Thymus (tissue), 11 donors: ENCODE measurements around the gene LSP1. TPM values are rescaled to one million over a fixed set of nuclear protein-coding genes. Genes with fewer than 3 reads are reported as not detected.
"Not testable (repeated sequence)": the region's sequence is repeated elsewhere in the genome, so short reads cannot be mapped to it uniquely, and the experiment has no call there.

Experiments used
- DNase-seq, 9 donors: peaks; one replicate each; pipeline ENCODE4 v3.0.0-alpha.2; 2013; ENCODE audit warnings: low spot score in 9 of 9, low read depth in 6 of 9, missing footprints in 1 of 9
- H3K27ac ChIP-seq, 2 donors: one replicate each; pipeline ENCODE4 v1.5.1; 2013; ENCODE audit warnings: control low read depth in 1 of 2, low read depth in 1 of 2, low read length in 1 of 2, mild to moderate bottlenecking in 1 of 2, moderate library complexity in 1 of 2
- H3K27me3 ChIP-seq, 2 donors: one replicate each; pipeline ENCODE4 v1.5.1; 2013; ENCODE audit warnings: low read length in 1 of 2; ENCODE audit not compliant: control insufficient read depth in 2 of 2, insufficient read depth in 1 of 2
- H3K36me3 ChIP-seq, 2 donors: one replicate each; pipeline ENCODE4 v1.5.1; 2013; ENCODE audit warnings: low read length in 1 of 2, mild to moderate bottlenecking in 1 of 2, moderate library complexity in 1 of 2; ENCODE audit not compliant: control insufficient read depth in 2 of 2, insufficient read depth in 2 of 2
- H3K4me1 ChIP-seq, 2 donors: one replicate each; pipeline ENCODE4 v1.5.1; 2013; ENCODE audit warnings: low read length in 2 of 2; ENCODE audit not compliant: control insufficient read depth in 2 of 2, insufficient read depth in 2 of 2
- H3K4me3 ChIP-seq, 2 donors: one replicate each; pipeline ENCODE4 v1.5.1; 2013; ENCODE audit warnings: low read length in 2 of 2, control low read depth in 1 of 2, mild to moderate bottlenecking in 1 of 2
- H3K9me3 ChIP-seq, 2 donors: one replicate each; pipeline ENCODE4 v1.5.1; 2013; ENCODE audit warnings: low read length in 1 of 2, mild to moderate bottlenecking in 1 of 2; ENCODE audit not compliant: control insufficient read depth in 2 of 2, insufficient read depth in 1 of 2
- WGBS: extraction: QIAGEN DNeasy Blood & Tissue Kit; methylation state at CpG from one replicate; pipeline ENCODE4 v1.1.7; 2013; 5-methylcytosine and 5-hydroxymethylcytosine counted together
- polyA plus RNA-seq: library from polyadenylated mRNA; stranded (reverse); fragments of 200-250 nt; gene quantifications from one replicate; pipeline ENCODE4 v1.2.3, GENCODE V29; 2013
- total RNA-seq: library from RNA; stranded (reverse); fragments of 120-200 nt; gene quantifications from one replicate; pipeline ENCODE4 v1.2.4, GENCODE V29; 2013
- donor health status: healthy.

LSP1 gene
- total and polyA plus RNA-seq, 2 donors = 138 to 179 TPM

DNA sequence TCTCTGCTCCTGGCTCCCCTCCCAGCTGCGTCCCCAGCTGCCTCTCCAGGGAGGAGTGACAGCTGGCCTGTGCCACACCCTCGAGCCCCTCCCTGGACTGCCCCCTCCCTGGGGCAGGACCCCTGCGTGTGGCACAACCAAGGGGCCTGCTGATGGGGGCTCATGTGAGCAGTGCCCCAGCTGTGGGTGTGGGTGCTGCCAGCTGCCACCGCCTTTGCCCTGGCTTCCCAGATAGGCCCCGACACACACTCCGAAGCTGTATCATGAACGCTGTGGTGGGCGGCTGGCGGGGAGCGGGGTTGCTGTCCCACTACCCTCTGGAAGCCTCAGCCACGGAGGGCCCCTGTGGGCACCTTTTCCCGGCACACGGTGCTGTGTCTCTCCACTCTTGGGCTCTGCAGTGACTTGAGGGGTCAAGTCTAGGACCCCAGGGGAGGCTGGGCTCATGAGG is 23.0 kb downstream of the LSP1 start:
- H3K4me1 ChIP-seq = peaks cover 0 to 24% of the 10 kb centered on the region in 2 donors
- WGBS = 81% methylated on average over 13 of the region's 13 CpGs
- H3K9me3 ChIP-seq, H3K36me3 ChIP-seq, H3K27ac ChIP-seq, H3K4me3 ChIP-seq, DNase-seq, H3K27me3 ChIP-seq: not testable (repeated sequence)

DNA sequence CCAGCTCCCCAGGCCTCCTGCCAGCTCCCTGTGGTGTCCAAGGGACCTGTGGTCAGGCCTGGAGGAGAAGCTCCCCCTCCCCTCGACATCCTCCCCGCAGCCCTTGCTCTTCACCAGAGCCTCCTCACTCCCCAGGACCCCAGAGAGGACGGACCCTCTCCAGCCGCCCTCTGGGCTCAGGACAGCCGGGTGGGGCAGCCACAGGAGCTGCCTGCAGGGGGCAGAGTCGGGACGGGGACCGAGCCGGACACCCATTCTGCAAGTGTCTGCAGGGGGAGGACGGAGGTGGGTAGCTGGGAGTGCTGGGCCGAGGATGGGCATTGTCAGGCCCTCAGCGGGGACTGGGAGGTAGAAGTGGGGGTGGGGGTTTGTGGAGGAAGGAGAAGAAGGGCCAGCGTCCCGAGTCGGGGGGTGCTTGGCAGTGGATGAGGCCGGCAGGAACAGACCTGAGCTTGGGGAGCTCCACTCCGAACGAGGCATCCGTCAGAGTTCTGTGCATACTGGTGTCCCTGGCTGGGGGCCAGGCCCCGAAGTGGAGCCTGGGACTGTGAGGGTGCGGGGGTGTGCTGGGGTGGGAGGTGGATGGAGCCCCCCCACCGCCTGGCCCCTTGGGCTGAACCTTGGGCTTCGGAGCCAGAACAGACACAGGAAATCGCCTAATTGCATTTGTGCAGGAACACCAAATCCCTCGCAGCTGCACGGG is 23.6 kb downstream of the LSP1 start:
- no peak for DNase-seq
- H3K4me3 ChIP-seq = no peak overlapping the region
- H3K9me3 ChIP-seq = no peaks in the 10 kb centered on the region
- no peak overlapping the region for H3K27ac ChIP-seq
- WGBS = 82% methylated on average over 26 of the region's 26 CpGs
- peaks cover 0 to 4% of the 10 kb centered on the region in 2 donors for H3K36me3 ChIP-seq
- H3K4me1 ChIP-seq = peaks cover 0 to 25% of the 10 kb centered on the region in 2 donors
- H3K27me3 ChIP-seq = no peaks in the 10 kb centered on the region

DNA sequence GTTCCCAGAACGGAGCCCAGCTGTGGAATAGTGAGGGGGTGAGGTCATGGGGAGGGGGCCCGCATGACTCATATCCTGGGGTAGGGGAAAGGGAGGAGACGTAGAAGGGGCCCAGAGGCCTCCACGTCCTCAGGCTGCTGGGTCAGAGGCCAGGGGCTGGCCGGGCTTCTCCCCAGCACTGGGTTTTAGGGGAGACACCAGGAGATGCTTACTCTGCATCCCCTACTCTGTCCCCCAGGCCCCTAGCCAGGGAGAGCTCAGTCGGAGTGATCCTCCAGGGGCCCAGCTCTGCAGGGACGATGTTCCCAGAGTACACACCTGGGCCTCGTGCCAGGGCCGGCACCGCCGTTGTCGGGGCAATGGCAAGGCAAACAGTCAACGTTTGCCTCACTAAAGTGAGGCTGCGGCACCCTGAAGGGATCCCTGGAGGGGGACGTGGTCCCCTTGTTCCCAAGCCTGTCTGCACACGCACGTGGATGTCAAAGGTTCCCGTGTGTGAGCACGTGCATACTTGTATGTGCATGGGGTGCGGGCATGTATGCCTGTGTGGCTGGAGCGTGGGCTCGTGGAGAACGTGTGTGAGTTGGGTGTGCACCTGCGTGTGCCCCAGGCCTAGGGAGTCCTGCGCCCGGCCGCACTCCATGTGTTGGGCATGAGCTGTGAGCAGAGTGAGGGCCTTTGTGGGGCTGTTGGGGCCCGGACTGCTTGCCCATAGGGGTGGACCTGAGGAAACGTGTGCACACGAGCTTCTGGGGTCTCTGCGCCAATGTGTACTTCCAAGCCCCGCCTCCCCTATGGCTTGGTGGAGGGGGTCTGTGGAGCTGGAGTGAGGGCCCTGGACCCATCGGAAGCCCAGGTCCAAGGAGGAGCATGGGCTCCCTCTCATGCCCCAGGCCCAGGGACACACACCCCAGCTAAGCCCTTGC is 24.6 kb downstream of the LSP1 start:
- Histone ChIP-seq H3K4me1 (peaks cover 0 to 35% of the 10 kb centered on the region in 2 donors), H3K4me3 (no peak overlapping the region), H3K36me3 (peaks cover 0 to 4% of the 10 kb centered on the region in 2 donors), H3K27ac (peak overlapping the region in 1 of 2 donors; percentile 43), H3K9me3 (no peaks in the 10 kb centered on the region), H3K27me3 (no peaks in the 10 kb centered on the region)
- no peak for DNase-seq
- 85% methylated on average over 33 of the region's 33 CpGs for WGBS

DNA sequence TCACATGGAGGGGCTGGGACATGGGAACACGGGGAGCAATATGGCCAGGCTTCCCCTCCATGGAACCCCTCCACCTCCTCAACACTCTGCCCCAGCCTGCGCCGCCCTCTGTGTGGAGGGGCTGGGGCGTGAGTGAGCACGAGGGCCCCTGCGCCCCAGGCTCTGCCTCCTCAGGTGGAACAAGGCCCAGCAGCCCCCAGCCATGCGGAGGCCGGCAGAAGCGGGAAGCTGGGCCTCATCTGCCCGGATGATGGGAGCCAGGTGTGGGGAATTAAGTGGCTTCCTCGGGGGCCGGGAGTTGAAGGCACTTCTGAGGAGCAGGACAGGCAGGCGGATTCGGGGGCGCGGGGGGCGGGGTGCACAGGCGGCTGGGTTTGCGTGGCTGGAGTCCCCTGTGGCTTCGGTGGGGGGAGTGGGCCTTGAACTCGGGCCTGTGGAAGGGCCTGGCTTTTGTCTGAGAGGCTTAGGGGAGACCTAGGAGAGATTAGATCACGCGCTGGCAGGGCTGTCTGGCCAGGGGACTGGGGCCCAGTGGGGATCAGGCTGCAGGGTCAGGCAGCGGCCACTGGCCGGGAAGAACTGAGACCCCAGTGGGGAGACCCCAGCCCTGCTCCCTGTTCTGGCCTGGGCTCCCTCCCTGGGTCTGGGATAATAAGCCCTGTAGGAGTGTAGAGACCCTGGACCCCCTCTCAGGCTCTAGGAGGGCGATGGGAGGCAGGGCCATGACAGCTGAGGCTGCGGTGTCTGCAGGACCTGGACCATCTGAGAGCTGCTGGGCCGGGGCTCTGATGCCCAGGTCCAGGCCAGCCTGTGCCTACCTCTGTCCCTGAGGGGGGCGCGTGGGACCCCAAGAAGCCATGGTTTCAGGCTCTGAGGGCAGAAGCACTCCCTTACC is 25.5 kb downstream of the LSP1 start:
- Histone ChIP-seq H3K4me3 (no peak overlapping the region), H3K27ac (peak overlapping the region in 1 of 2 donors; percentile 43), H3K9me3 (no peaks in the 10 kb centered on the region), H3K36me3 (peaks cover 3 to 10% of the 10 kb centered on the region in 2 donors), H3K4me1 (peaks cover 0 to 44% of the 10 kb centered on the region in 2 donors), H3K27me3 (no peaks in the 10 kb centered on the region)
- DNase-seq = no peak
- WGBS = 95% methylated on average over 30 of the region's 30 CpGs

DNA sequence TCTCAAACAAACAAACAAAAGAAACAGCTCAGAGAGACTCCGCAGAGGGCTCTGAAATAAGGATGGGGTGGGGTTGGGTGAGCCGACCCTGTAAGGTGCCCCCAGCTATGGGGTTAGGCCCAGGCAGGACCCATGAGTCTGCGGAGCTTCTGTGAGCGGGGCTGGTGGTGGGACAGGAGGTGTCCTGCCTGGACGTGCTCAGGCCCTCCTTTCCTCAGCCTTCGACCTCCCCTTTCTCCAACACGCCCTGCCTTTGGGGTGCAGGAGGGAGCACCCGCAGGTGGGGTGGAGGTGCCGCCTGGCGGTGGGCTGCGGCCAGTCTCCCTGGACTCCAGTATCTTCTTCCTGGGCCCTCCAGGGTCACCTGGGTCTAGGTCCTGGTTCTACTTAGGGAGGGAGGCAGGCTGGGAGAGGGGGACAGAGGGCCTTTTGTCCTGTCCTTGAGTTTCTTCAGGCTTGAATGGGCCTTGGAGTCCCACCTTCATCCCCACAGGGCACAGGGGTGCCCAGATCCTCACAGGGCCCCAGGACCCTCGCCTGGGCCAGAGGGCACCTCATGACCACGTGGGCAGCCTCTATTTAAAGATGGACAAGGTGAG is 26.6 kb downstream of the LSP1 start:
- WGBS = 96% methylated on average over 13 of the region's 13 CpGs
- Histone ChIP-seq H3K9me3 (no peaks in the 10 kb centered on the region), H3K4me3 (no peak overlapping the region), H3K36me3 (peaks cover 10 to 21% of the 10 kb centered on the region in 2 donors), H3K4me1 (peaks cover 0 to 44% of the 10 kb centered on the region in 2 donors), H3K27me3 (no peaks in the 10 kb centered on the region), H3K27ac (no peak overlapping the region)
- no peak for DNase-seq

GRCh38 chr11:1879941-1880720 is 27.2 kb downstream of the LSP1 start:
- Histone ChIP-seq H3K4me1 (peaks cover 0 to 43% of the 10 kb centered on the region in 2 donors), H3K9me3 (no peaks in the 10 kb centered on the region), H3K27ac (peak overlapping the region; percentile 25 to 73), H3K4me3 (no peak overlapping the region), H3K36me3 (peaks cover 14 to 27% of the 10 kb centered on the region in 2 donors), H3K27me3 (no peaks in the 10 kb centered on the region)
- DNase-seq = no peak
- 95% methylated on average over 32 of the region's 32 CpGs for WGBS

- H3K27ac ChIP-seq = peak overlapping the region in 1 of 2 donors; percentile 73
- 85% methylated on average over 9 of the region's 9 CpGs for WGBS
- peaks cover 0 to 40% of the 10 kb centered on the region in 2 donors for H3K4me1 ChIP-seq
- H3K9me3 ChIP-seq = no peaks in the 10 kb centered on the region
- H3K27me3 ChIP-seq = no peaks in the 10 kb centered on the region
- peaks cover 14 to 34% of the 10 kb centered on the region in 2 donors for H3K36me3 ChIP-seq
- DNase-seq = no peak
- H3K4me3 ChIP-seq = no peak overlapping the region
These were observed 28.0 kb downstream of the LSP1 start for GRCh38 chr11:1880746-1881441.
